ENCODE measurements around the gene TCF4.

The TCF4 gene

DNA sequence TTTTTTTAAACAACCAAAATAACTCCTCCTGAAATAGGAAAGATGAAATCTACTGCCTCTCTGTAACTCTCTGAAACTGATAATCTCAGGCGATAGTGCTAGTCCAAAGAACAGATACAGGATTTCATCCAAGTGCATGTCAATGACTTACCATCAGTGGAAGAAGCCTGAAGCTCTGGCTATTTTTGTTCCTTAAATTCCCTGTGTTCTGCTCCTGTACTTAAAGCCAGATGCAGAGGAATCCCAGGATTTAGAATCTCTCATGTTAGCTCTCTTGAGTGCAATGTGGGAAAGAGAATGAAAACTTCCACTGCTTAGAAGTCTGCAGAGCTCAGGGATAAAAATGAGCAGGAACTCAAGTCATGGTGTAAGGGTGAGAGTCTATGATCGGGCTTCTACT is 291.9 kb downstream of the TCF4 start:
- Histone ChIP-seq H4K20me1 (ENCODE audit: insufficient read depth, low read length, poor library complexity, severe bottlenecking) (no peaks in the 10 kb centered on the region), H3K79me2 (ENCODE audit: insufficient read depth, low read length) (no peaks in the 10 kb centered on the region), H3K36me3 (ENCODE audit: insufficient read depth, low read length) (no peaks in the 10 kb centered on the region), H3K4me3 (ENCODE audit: low read length, poor library complexity, severe bottlenecking) (no peak overlapping the region), H3K4me2 (ENCODE audit: low read depth, low read length, poor library complexity, severe bottlenecking) (no peak overlapping the region), H3K4me1 (ENCODE audit: insufficient read depth, low read length, poor library complexity, severe bottlenecking) (no peaks in the 10 kb centered on the region), H3F3A (ENCODE audit: low read depth) (no peaks in the 10 kb centered on the region), H3K9me3 (ENCODE audit: insufficient read depth, low read depth, low read length) (no peaks in the 10 kb centered on the region), H2AFZ (ENCODE audit: low read length) (no peak overlapping the region), H3K9ac (ENCODE audit: low read depth, low read length, poor library complexity, severe bottlenecking) (no peak overlapping the region), H3K27me3 (ENCODE audit: insufficient read depth, low read length, poor library complexity, severe bottlenecking) (no peaks in the 10 kb centered on the region), H3K9me2 (replicated peaks; ENCODE audit: low read depth, low read length) (no peaks in the 10 kb centered on the region)
- no peak for TF ChIP-seq EZH2phosphoT487 (IDR thresholded peaks at IDR 0.05; ENCODE audit: borderline replicate concordance)
- TF ChIP-seq, protein P1, sequence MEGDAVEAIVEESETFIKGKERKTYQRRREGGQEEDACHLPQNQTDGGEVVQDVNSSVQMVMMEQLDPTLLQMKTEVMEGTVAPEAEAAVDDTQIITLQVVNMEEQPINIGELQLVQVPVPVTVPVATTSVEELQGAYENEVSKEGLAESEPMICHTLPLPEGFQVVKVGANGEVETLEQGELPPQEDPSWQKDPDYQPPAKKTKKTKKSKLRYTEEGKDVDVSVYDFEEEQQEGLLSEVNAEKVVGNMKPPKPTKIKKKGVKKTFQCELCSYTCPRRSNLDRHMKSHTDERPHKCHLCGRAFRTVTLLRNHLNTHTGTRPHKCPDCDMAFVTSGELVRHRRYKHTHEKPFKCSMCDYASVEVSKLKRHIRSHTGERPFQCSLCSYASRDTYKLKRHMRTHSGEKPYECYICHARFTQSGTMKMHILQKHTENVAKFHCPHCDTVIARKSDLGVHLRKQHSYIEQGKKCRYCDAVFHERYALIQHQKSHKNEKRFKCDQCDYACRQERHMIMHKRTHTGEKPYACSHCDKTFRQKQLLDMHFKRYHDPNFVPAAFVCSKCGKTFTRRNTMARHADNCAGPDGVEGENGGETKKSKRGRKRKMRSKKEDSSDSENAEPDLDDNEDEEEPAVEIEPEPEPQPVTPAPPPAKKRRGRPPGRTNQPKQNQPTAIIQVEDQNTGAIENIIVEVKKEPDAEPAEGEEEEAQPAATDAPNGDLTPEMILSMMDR (conservative IDR thresholded peaks at IDR 0.05; ENCODE audit: low read length) = no peak

DNA sequence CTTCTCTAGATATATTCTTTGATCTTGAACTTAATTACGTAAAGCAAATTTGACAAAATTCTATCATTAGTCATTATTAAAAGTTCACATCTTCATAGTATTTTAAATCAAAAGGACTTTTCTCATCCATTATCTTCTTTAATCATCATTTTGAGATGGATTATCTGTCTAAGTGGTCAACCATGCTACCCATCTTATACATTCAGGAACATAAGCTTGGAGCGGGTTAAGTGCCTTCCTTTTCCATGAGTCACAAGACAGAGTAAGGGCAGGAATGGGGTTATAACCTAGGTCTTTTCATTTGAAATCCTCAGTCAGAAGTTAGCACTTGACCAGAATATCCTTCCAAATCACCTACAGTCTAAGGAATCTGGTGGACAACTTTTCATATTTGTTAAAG is 297.1 kb downstream of the TCF4 start:
- Histone ChIP-seq H3K4me1 (ENCODE audit: insufficient read depth, low read length, poor library complexity, severe bottlenecking) (no peaks in the 10 kb centered on the region), H3F3A (ENCODE audit: low read depth) (no peaks in the 10 kb centered on the region), H3K9ac (ENCODE audit: low read depth, low read length, poor library complexity, severe bottlenecking) (no peak overlapping the region), H3K9me2 (replicated peaks; ENCODE audit: low read depth, low read length) (no peaks in the 10 kb centered on the region), H3K79me2 (ENCODE audit: insufficient read depth, low read length) (no peaks in the 10 kb centered on the region), H3K27me3 (ENCODE audit: insufficient read depth, low read length, poor library complexity, severe bottlenecking) (no peaks in the 10 kb centered on the region), H3K4me2 (ENCODE audit: low read depth, low read length, poor library complexity, severe bottlenecking) (no peak overlapping the region), H3K36me3 (ENCODE audit: insufficient read depth, low read length) (no peaks in the 10 kb centered on the region), H2AFZ (ENCODE audit: low read length) (no peak overlapping the region), H3K4me3 (ENCODE audit: low read length, poor library complexity, severe bottlenecking) (no peak overlapping the region), H3K9me3 (ENCODE audit: insufficient read depth, low read depth, low read length) (no peaks in the 10 kb centered on the region), H4K20me1 (ENCODE audit: insufficient read depth, low read length, poor library complexity, severe bottlenecking) (no peaks in the 10 kb centered on the region)
- TF ChIP-seq, protein P1 (conservative IDR thresholded peaks at IDR 0.05; ENCODE audit: low read length) = no peak
- TF ChIP-seq EZH2phosphoT487 (IDR thresholded peaks at IDR 0.05; ENCODE audit: borderline replicate concordance) = no peak

DNA sequence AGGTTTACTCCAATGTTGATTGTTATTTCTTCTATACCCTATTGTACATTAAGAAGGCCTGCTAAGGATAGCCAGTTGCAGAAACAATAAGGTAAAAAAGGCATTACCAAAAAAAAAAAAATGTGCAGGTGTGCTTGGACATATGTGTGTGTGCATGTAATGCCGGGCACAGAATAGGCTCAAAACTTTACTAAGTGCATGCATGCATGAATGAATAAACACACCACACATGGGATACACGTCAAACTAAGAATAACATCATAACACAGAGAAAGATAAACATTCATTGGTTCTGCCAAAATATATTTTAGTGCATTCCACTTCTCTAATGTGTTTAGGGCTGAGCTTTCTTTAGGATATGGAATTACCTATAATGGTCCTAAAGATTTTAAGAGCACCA is 298.2 kb downstream of the TCF4 start:
- TF ChIP-seq, protein P1 (conservative IDR thresholded peaks at IDR 0.05; ENCODE audit: low read length) = no peak
- no peak for TF ChIP-seq EZH2phosphoT487 (IDR thresholded peaks at IDR 0.05; ENCODE audit: borderline replicate concordance)
- H3K79me2 ChIP-seq (ENCODE audit: insufficient read depth, low read length) = no peaks in the 10 kb centered on the region

More for the DNA sequence above, 298.2 kb downstream of the TCF4 start:
- Histone ChIP-seq H3K27me3 (ENCODE audit: insufficient read depth, low read length, poor library complexity, severe bottlenecking) (no peaks in the 10 kb centered on the region), H3K4me1 (ENCODE audit: insufficient read depth, low read length, poor library complexity, severe bottlenecking) (no peaks in the 10 kb centered on the region), H3F3A (ENCODE audit: low read depth) (no peaks in the 10 kb centered on the region), H3K4me2 (ENCODE audit: low read depth, low read length, poor library complexity, severe bottlenecking) (no peak overlapping the region), H3K9me3 (ENCODE audit: insufficient read depth, low read depth, low read length) (no peaks in the 10 kb centered on the region), H4K20me1 (ENCODE audit: insufficient read depth, low read length, poor library complexity, severe bottlenecking) (no peaks in the 10 kb centered on the region), H3K9me2 (replicated peaks; ENCODE audit: low read depth, low read length) (no peaks in the 10 kb centered on the region), H2AFZ (ENCODE audit: low read length) (no peak overlapping the region), H3K4me3 (ENCODE audit: low read length, poor library complexity, severe bottlenecking) (no peak overlapping the region), H3K36me3 (ENCODE audit: insufficient read depth, low read length) (no peaks in the 10 kb centered on the region), H3K9ac (ENCODE audit: low read depth, low read length, poor library complexity, severe bottlenecking) (no peak overlapping the region)

All from Loucy (cell line).